Suprapubic skin (tissue), 4 donors: ENCODE data around the gene CUL9. TPM values are rescaled to one million over a fixed set of nuclear protein-coding genes. Genes with fewer than 3 reads are reported as not detected.

Source experiments
- DNase-seq, 2 donors: peaks; one replicate each; pipeline ENCODE4 v3.0.0-alpha.2; 2019; ENCODE audit warnings: low spot score in 2 of 2
- H3K27ac ChIP-seq: fragments of 200-600 bp; sonication (generic); one replicate; pipeline ENCODE4 v1.5.1; 2019
- H3K27me3 ChIP-seq: fragments of 200-600 bp; sonication (generic); one replicate; pipeline ENCODE4 v1.5.1; 2019
- H3K36me3 ChIP-seq: fragments of 200-600 bp; sonication (generic); one replicate; pipeline ENCODE4 v1.5.1; 2019
- H3K4me1 ChIP-seq: fragments of 200-600 bp; sonication (generic); one replicate; pipeline ENCODE4 v1.5.1; 2019
- H3K4me3 ChIP-seq: fragments of 200-600 bp; sonication (generic); one replicate; pipeline ENCODE4 v1.5.1; 2019; ENCODE audit warnings: mild to moderate bottlenecking
- H3K9me3 ChIP-seq: fragments of 200-600 bp; sonication (generic); one replicate; pipeline ENCODE4 v1.5.1; 2019
- CTCF ChIP-seq, 2 donors: fragments of 200-600 bp in 1 of 2; fragments of 450-650 bp in 1 of 2; sonication (generic) in 1 of 2; IDR thresholded peaks; one replicate each; pipeline ENCODE4 v1.5.1; 2016 to 2019; ENCODE audit warnings: antibody characterized with exemption in 2 of 2, mild to moderate bottlenecking in 1 of 2, moderate library complexity in 1 of 2
- EP300 ChIP-seq: sonication (generic); formaldehyde crosslinking; IDR thresholded peaks from one replicate; pipeline ENCODE4 v1.6.1; 2017; ENCODE audit warnings: antibody characterized with exemption
- POLR2A ChIP-seq, 2 donors: fragments of 450-650 bp; IDR thresholded peaks; one replicate each; pipeline ENCODE4 v1.6.1; 2017; ENCODE audit warnings: antibody characterized with exemption in 2 of 2, mild to moderate bottlenecking in 2 of 2, moderate library complexity in 2 of 2
- POLR2AphosphoS5 ChIP-seq, 3 donors: sonication (generic); formaldehyde crosslinking; IDR thresholded peaks; one replicate each; pipeline ENCODE4 v1.6.1; 2017; ENCODE audit warnings: antibody characterized with exemption in 3 of 3
- WGBS: methylation state at CpG from one replicate; pipeline ENCODE4 v1.1.5; 2018; 5-methylcytosine and 5-hydroxymethylcytosine counted together
- total RNA-seq, 4 donors: library from RNA; depleted of rRNA; stranded (reverse); fragments of >200 nt; gene quantifications; one replicate each; pipeline ENCODE4 v1.1.0, GENCODE V29; 2016

Gene CUL9
- total RNA-seq, 4 donors from 2014 or later: 51.8 to 130 (median 92.4) TPM

- TF ChIP-seq CTCF (IDR thresholded peaks at IDR 0.05) (no peak), EP300 (no peak), POLR2A (IDR thresholded peaks at IDR 0.05) (no peak), POLR2AphosphoS5 (IDR thresholded peaks at IDR 0.05) (no peak)
- WGBS: 78% methylated on average over 7 of the region's 7 CpGs
- Histone ChIP-seq H3K4me3 (no peak overlapping the region), H3K36me3 (peaks cover 40% of the 10 kb centered on the region), H3K27me3 (no peaks in the 10 kb centered on the region), H3K9me3 (no peaks in the 10 kb centered on the region), H3K4me1 (peaks cover 42% of the 10 kb centered on the region), H3K27ac (no peak overlapping the region)
- no peak for DNase-seq
Observed at GRCh38 chr6:43180058-43180457, 1.9 kb upstream of the CUL9 start.

- H3K27ac ChIP-seq: no peak overlapping the region
Observed at GRCh38 chr6:43180985-43181384, 1.0 kb upstream of the CUL9 start.

GRCh38 chr6:43181621-43181941, 415 bp upstream of the CUL9 start:
- WGBS: 45% methylated on average over 9 of the region's 9 CpGs
- Histone ChIP-seq H3K27ac (peak overlapping the region; percentile 81), H3K9me3 (no peaks in the 10 kb centered on the region), H3K27me3 (no peaks in the 10 kb centered on the region), H3K36me3 (peaks cover 41% of the 10 kb centered on the region), H3K4me1 (peaks cover 54% of the 10 kb centered on the region), H3K4me3 (peak overlapping the region; percentile 79)
- DNase-seq: no peak
- TF ChIP-seq EP300 (no peak), POLR2A (IDR thresholded peaks at IDR 0.05) (no peak), POLR2AphosphoS5 (IDR thresholded peaks at IDR 0.05) (no peak), CTCF (IDR thresholded peaks at IDR 0.05) (no peak)

More at GRCh38 chr6:43180985-43181384, 1.0 kb upstream of the CUL9 start:
- no peak for TF ChIP-seq POLR2A (IDR thresholded peaks at IDR 0.05)
- no peak for DNase-seq
- WGBS: 64% methylated on average over 5 of the region's 5 CpGs
- no peaks in the 10 kb centered on the region for H3K9me3 ChIP-seq
- no peak overlapping the region for H3K4me3 ChIP-seq
- H3K27me3 ChIP-seq: no peaks in the 10 kb centered on the region
- H3K4me1 ChIP-seq: peaks cover 48% of the 10 kb centered on the region
- peaks cover 42% of the 10 kb centered on the region for H3K36me3 ChIP-seq

DNA sequence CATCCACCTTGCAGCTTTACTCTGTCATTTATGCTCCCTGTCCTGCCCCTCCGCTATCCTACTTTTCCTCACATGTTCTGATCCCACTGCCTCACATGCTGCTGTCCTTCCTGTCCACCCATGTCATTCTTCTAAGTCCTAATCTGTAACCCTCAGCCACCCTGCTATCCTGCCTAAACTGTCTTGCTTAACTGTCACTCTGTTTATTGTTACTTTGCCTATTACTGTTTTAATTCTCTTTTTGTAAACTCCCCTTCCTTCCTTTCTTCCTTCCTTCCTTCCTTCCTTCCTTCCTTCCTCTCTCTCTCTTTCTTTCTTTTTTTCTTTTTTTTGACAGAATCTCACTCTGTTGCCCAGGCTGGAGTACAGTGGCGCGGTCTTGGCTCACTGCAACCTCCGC, 1.4 kb downstream of the CUL9 start:
- Histone ChIP-seq H3K9me3 (no peaks in the 10 kb centered on the region), H3K4me1 (peaks cover 67% of the 10 kb centered on the region), H3K27me3 (no peaks in the 10 kb centered on the region), H3K36me3 (peaks cover 47% of the 10 kb centered on the region), H3K27ac (no peak overlapping the region), H3K4me3 (no peak overlapping the region)
- WGBS: 94% methylated on average over 4 of the region's 4 CpGs
- TF ChIP-seq EP300 (no peak), CTCF (IDR thresholded peaks at IDR 0.05) (no peak), POLR2AphosphoS5 (IDR thresholded peaks at IDR 0.05) (no peak), POLR2A (IDR thresholded peaks at IDR 0.05) (no peak)
- no peak for DNase-seq

DNA sequence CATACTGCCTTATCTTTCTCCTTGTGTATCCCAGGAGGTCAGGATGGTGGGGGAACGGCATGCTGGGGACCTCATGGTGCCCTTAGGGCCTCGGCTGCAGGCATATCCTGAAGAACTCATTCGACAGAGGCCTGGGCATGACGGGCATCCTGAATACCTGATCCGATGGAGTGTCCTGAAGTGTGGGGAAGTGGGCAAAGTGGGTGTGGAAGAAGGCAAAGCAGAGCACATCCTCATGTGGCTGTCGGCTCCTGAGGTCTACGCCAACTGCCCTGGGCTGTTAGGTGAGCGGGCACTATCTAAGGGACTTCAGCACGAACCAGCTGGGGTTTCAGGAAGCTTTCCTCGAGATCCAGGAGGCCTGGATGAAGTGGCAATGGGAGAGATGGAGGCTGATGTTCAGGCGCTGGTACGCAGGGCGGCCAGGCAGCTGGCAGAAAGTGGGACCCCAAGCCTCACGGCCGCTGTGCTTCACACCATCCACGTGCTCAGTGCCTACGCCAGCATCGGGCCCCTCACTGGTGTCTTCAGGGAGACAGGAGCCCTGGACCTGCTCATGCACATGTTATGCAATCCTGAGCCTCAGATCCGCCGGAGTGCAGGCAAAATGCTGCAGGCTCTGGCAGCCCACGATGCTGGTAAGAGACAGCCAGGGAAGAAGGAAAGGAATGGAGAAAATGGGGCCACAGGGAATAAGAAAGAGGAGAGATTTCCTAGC, 2.4 kb downstream of the CUL9 start:
- WGBS: 75% methylated on average over 20 of the region's 21 CpGs
- H3K36me3 ChIP-seq: peaks cover 47% of the 10 kb centered on the region
- no peak for TF ChIP-seq POLR2A (IDR thresholded peaks at IDR 0.05)
- peaks cover 67% of the 10 kb centered on the region for H3K4me1 ChIP-seq
- no peak overlapping the region for H3K4me3 ChIP-seq
- no peak overlapping the region for H3K27ac ChIP-seq
- no peaks in the 10 kb centered on the region for H3K9me3 ChIP-seq
- H3K27me3 ChIP-seq: no peaks in the 10 kb centered on the region
- peak in 1 of 2 donors; percentile 60 for DNase-seq

DNA sequence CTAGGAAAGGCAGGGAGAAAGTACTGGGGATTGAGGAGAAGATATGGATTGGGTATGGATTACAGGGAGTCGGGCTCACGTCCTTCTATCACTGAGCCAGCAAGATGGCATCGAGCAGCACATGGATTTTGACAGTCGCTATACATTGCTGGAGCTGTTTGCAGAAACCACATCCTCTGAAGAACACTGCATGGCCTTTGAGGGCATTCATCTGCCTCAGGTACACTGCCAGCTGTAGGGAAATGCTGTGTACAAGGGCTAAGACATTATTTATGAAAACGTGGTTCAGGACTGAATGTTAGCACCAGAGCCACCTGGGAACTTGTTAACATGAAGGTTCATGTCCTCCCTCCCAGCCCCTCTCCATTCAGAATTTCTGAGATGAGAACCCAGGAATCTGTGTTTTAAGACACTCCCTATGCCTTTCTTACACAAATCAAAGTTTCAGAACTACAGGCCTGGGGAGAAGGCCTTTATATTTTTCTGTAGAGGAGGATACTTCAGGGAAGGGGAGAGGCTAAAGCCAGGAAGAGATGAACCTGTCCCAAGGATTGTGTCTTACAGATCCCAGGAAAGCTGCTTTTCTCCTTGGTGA, 3.5 kb downstream of the CUL9 start:
- peaks cover 67% of the 10 kb centered on the region for H3K4me1 ChIP-seq

More for the DNA sequence above, 3.5 kb downstream of the CUL9 start:
- TF ChIP-seq CTCF (IDR thresholded peaks at IDR 0.05) (no peak), POLR2AphosphoS5 (IDR thresholded peaks at IDR 0.05) (no peak), POLR2A (IDR thresholded peaks at IDR 0.05) (no peak), EP300 (no peak)
- no peaks in the 10 kb centered on the region for H3K9me3 ChIP-seq
- H3K27ac ChIP-seq: no peak overlapping the region
- H3K27me3 ChIP-seq: no peaks in the 10 kb centered on the region
- no peak for DNase-seq
- no peak overlapping the region for H3K4me3 ChIP-seq
- peaks cover 46% of the 10 kb centered on the region for H3K36me3 ChIP-seq
- WGBS: 74% methylated on average over 5 of the region's 5 CpGs
